GM19035 (cell line): Measurements from ENCODE around the gene SDHA.

Experiments
- ATAC-seq: cut with Tn5 transposase; IDR thresholded peaks from one replicate; pipeline ENCODE4 v1.9.1; 2021; ENCODE audit not compliant: unreplicated experiment

Gene SDHA

DNA sequence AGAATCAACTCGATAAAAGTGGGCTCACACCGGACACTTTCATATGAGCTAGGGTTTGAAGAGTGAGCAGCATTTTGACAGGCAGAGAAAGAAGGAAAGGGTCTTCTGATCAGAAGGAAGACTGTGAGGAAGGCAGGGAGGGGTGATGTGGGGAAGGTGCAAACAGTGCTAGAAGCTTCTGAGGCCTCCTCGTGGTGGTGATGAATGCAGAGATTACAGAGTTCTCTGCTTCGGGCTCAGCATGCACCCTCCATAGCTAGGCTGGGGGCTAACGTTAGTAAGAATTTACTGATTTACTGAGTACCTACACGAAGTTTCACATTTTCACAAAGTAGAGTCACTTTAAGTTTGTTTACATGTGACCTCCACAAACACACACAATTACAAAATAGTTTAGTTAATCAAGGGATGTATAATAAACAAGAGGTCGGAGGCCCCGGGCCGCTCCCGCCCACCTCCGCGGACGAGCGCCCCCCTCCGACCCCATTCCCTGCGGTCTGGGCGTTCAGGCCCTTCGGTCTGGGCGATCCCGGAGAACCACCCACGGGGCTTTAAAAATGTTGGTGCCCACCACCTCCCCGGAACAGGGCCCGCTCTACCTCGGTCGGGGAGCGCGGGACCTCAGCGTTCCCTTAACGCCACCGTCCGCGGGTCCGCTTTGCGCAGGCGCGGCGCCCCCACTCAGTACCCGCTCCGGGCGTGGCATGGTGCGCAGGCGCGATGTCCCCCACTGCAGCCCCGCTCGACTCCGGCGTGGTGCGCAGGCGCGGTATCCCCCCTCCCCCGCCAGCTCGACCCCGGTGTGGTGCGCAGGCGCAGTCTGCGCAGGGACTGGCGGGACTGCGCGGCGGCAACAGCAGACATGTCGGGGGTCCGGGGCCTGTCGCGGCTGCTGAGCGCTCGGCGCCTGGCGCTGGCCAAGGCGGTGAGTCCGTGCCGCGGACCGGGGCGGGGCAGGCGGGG lies at the start of gene SDHA, which contains the start of gene CCDC127:
SDHA (plus strand) TSS at position 827 of the 963 bp plus-strand sequence; CDS start at position 863, 36 bp downstream.
CCDC127 (minus strand) TSS at position 660 of the 963 bp plus-strand sequence. CDS start 1,304 bp downstream, outside the sequence.
- ATAC-seq: peak; percentile 80

DNA sequence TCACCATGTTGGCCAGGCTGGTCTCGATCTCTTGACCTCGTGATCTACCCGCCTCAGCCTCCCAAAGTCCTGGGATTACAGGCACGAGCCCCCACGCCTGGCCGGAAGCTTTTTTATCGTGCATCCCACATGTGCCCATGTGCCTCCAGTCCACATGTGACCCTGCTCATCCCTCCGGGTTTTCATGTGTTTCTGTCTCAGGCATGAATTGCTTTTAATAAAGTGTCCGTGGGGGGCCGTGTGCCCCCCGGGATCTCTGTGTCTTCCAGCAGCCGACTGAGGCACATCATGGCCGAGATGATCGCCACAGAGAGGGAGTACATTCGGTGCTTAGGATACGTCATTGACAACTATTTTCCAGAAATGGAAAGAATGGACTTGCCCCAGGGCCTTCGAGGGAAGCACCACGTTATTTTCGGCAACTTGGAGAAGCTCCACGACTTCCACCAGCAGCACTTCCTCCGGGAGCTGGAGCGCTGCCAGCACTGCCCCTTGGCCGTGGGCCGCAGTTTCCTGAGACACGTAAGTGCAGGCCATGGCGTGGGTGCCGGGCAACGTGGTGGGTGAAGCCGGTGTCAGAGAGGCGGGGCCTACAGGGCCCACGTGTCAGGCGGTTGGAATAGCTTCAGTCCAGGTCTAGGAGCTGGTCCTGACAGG lies 48.9 kb upstream of the SDHA start:
- no peak for ATAC-seq

DNA sequence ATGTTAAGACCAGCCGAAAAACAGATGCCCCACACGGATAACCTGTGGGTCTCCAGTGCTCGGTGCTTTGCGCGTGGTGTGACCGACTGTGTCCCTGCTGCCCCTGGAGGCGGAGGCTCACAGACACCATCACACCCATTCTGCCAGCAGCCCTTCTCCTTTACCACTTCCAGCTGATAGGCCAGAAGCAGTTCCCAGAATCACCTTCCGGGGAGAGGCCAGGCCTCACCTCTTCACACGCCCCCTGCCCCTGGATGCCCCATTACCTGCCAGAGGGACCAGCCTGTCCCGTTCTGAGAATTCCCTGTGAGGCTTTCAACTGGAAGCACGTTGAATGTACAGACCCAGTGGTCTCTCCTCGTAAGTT lies 48.4 kb upstream of the SDHA start:
- ATAC-seq: no peak

DNA sequence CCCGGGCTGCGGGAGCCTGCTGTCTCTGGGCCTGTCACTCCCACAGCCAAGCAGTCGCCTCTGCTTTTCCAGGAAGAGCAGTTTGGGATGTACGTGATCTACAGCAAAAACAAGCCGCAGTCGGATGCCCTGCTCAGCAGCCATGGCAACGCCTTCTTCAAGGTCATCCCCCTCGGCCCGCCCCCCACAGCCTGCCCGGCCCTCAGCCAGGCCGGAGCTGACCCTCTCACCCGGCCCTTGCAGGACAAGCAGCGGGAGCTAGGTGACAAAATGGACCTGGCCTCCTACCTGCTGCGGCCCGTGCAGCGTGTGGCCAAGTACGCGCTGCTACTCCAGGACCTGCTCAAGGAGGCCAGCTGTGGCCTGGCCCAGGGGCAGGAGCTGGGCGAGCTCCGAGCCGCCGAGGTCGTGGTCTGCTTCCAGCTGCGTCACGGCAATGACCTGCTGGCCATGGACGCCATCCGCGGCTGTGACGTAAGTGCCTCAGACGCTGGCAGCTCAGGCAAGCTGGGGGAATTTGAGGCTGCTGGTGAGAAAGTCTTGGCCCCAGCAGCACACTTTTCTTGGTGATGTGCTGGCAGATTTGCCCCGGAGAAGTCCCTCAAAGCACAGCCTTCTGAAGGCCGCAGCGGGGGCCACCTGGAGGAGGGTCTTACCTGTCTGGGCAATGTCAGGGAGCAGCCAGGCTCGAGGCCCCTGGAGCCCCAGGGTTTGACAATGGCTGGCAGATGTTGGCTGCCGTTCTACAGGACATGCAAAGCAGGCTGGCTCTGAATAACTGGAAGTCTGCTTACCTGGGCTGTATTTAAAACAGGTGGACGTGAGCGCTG lies 46.9 kb upstream of the SDHA start:
- no peak for ATAC-seq

DNA sequence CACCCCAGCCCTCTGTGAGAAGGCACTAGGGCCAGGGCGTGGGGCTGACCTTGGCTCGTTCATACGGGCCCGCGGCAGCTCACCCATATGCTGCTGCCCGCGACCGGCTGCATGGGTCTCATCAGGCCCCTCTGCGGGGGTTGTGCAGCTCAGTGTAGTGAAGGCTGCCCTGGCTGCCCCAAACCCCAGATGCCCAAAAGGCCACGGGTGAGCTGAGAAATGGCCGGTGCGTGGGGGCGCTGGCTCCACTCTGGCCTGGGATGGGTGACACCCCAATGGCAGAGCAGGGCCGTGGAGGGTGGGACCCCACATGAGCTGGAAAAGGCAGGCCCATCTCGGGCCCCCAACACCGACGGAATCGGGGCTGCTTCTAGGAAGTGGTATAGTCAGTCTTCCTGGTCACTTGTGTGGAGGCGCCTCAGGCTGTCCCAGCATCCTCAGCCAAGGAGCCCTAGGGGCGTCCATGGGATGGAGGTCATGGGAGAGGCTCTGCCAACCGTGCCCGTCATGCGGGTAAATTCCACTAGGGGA lies 46.3 kb upstream of the SDHA start:
- no peak for ATAC-seq

DNA sequence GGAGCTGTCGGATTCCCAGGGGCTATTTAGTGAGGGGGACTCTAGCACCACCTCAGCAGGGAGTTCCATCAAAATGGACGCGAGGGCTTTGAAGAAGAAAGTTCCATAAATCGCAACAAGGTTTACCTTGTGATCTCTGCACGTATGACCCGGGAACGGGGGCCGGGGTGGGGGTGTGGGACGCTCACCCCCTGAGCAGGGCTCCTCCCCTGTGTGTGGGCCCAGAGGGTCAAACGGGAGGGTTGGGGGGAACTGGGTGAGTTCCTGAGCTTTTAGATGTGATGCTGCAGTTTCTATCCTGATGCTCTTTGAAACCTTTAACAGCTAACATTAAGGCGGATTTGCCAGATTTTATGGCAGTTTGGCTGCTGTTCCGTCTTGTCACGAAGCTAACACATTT lies 45.7 kb upstream of the SDHA start:
- ATAC-seq: no peak

DNA sequence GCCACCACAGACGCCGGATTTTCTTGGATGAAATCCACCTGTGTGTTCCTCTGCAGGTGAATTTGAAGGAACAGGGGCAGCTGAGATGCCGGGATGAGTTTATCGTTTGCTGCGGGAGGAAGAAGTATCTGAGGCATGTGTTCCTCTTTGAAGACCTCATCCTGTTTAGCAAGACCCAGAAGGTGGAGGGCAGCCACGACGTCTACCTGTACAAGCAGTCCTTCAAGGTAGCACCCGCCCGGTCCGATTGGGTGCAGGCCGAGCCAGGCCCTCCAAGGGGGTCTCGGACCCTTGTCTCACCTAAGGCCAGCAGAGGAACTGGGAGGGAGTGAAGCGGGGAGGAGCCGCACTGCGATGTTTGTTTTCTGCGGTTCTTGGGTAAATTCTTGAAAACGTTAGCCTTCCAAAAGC lies 45.3 kb upstream of the SDHA start:
- ATAC-seq: no peak

DNA sequence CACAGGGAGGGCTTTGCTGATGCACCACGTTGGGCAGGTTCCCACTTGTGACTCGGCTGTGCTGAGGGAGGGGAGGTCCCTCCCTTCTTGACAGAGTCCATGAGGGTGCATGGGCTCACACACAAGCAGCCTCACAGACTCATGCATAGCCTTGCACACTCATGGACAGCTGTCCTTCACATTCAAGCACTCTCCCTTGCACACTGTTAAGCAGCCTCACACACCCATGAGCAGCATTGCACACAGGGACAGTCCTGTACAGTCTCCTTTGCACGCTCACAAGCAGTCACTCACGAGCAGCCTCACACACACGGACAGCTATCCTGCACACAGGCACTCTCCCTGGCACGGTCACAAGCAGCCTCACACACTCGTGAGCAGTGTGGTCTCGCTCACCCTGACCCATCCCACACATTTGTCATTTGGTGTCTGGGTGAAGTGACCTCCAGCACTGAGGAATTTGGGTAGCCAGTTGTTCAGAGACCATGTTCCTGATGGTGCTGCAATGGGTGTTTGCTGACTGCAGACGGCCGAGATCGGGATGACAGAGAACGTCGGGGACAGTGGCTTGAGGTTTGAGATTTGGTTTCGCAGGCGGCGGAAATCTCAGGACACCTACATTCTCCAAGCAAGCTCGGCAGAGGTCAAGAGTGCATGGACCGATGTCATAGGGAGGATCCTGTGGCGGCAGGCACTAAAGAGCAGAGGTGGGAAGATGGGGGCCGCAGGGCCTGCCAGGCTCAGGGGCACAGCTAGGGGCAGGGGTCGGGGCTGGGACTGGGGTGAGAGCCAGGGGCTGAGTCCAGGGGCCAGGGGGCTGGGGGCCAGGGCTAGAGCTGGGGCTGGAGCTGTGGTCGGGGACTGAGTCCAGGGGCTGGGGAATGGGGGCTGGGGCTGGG lies 44.5 kb upstream of the SDHA start:
- no peak for ATAC-seq

DNA sequence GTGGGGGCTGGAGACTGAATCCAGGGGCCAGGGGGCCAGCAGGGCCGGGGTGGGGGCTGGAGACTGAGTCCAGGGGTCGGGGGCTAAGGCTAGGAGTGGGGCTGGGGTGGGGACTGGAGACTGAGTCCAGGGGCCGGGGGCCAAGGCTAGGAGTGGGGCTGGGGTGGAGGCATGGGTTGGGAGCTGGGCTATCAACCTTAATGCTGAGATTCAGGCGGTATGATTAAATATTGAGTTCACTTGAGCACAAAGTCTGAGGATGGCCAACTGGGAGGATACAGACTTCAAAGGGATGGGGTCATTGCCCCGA lies 43.9 kb upstream of the SDHA start:
- ATAC-seq: no peak

DNA sequence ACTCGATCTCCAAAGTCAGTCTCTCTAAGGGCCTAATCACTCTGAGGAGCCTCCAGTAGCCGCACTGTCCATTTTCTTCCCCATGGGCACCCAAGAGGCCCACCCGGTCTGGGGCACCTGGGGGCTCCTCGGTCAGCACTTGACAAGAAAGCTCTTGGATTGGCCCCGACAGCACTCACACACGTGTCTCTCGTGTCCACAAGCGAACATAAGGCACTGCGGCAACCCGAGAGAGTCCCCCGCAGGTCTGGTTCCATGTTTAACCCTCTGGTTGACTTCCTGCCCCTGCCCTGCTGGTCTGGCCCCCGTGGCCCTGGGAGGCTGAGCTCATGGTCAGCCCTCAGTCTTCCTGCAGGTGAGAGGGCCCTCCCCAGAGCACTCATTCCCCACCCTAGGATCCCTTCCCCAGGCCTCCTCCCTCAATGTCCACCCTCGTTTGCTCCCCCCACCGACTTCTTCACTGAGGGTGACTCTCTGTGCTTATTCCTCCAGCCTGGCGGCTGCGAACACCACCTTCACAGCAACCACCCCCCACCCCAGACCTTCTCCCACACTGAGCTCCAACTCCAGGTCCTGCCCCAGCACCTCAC lies 43.1 kb upstream of the SDHA start:
- no peak for ATAC-seq

DNA sequence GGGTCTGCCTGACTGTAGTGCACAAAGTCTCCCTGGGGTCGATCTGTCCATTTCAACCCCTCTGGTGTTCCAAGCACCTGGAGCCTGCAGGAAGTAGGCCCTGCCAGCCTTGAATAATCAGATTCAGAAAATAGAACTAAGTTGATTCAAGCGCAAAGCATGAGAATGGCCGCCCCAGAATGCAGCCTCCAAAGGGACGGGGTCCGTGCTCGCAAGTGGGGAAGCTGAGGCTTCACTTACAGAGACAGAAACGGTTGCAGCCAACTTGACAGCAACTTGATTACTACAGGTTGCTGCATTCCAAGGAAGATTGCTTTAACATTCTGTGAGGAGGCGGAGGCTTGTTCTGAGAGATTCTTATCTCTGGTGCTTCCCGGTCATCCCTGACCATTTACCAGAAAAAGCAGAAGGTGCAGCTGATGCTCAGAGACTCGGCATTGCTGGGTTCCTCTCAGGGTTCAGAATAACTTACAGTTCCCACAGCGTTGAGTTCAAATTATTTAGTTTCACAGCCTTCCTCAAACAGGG lies 41.8 kb upstream of the SDHA start:
- no peak for ATAC-seq

DNA sequence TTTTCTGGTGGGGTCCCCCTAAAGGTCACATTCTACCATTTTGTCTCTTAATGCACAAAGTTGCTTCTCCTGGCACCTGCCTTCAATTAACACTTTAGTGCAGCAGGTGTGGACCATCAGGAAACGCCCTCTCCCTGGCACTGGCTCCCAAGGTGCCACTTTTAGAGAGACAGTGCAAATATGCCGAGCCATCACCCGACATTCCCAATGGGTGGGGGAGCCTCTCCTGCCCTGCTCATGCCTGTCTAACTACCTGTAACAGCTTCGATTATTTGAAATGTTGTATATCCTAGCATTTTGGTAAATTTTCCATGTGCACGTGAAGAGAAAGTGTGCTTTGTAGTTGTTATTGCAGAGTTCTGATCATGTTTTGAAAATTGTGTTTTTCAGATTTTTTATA lies 40.0 kb upstream of the SDHA start:
- ATAC-seq: no peak

DNA sequence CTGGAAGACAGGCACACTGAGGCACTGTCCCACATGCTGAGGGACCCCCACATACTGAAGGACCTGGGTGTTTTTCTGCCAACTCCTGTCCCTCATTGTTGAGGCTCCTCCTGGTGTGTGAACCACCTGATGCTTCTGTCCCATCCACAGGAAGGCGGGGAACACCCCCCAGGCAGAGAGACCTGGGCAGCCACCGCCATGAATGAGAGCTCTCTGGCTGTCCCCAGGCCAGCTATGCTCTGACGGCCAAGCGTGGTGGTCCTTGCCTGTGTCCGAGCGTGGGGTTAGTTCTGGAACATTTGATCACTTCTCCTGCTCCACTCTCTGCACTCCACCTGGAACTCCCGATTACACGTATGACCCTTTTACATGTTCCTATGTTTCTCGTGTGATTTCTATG lies 38.7 kb upstream of the SDHA start:
- ATAC-seq: no peak

DNA sequence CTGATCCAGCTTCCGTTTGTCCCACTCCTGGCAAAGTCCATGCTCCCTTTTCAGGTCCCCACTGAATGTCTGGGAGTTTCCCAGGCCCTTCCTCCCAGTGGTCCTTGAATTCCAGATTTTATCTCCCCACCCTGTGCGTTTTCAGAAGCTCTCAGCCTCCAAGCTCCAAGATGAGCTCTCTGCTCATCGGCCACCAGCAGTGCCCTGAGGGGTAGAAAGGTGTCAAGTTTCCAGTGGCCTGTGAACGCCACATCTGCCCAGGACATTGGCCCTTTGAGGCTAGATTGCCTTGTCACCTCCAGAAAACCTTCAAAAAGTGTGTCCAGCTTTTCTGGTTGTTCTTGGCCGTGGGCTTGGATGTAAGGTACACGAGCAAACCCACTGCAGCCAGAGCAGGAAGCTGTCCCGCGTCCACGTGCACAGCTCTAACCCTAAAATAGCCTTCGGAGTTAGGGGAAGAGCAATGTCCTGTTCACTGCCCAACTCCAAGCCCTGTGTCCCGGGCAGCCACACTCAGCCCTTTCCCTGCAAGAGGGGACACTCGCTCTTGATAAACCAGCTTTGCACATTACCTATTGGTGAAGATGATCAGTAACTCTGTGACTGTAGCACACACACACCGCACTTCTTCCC lies 37.7 kb upstream of the SDHA start:
- no peak for ATAC-seq

DNA sequence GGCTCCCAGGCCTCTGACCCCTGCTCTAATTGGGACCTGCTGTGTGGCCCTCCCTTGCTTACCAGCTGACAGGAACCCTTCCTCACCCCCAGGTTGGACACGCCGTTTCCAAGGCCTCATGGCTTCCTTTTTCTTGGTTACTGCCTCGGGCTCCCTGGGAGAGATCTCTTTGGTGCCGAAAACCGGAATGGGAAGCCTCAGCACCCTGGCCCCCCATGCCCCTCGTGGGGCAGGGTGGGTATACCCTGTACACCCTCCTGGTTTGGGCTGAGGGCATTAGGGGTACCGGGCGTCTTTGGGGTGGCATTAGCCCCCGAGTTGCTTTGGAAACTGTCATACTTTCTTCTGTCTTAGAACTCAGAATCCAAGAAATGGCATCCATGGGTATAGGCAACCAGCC lies 37.0 kb upstream of the SDHA start:
- no peak for ATAC-seq

DNA sequence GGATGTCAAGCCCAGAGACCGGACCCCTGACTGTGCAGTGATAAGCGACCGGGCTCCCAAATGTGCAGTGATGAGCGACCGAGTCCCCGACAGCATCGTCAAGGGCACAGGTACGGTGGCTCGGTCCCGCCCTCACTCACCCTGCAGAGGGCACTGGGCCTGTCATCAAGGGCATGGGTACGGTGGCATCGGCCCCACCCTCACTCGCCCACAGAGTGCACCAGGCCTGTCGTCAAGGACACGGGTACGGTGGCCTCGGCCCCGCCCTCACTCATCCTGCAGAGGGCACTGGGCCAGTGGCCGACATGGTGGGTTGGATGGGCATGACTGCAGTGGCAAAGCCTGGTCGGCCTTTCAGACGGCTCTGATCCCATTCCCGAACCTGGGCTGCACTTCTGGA lies 36.6 kb upstream of the SDHA start:
- no peak for ATAC-seq

DNA sequence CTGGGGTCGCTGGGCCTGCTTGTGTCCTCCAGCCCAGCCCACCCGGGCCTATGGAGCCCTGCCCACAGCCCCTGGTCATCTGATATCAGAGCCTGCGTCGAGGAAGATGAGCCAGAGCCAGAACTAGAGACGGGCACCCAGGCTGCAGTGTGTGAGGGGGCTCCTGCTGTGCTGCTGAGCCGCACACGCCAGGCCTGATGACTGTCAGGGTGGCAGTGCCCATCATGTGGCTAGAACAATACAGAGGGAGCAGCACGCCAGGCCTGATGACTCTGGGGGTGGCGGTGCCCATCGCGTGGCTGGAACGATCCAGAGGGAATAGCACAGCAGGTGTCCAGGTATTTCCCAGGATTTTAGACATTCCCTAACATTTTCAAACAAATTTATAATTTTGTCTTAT lies 36.0 kb upstream of the SDHA start:
- no peak for ATAC-seq

DNA sequence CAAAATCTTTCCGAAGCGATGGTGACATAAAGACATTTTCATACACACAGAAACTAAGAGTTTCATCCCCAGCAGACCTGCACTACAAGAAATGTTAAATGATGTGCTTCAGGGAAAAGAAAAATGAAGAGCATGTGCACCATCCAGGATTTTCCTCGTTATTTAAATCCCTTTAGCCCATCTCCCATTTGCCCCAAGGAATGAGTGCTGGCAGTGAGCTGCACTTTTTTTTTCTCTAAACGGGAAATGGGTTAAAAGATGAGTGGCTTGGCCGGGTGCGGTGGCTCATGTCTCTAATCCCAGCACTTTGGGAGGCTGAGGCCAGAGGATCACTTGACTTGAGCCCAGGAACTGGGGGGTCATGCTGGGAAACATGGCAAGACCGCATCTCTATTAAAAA lies 33.6 kb upstream of the SDHA start:
- no peak for ATAC-seq
